Stimulated activated CD8-positive, alpha-beta memory T cell treated with anti-CD3 and anti-CD28 coated beads, Interleukin-15, amount 100 ng/mL, for 48 hours (primary cell): ENCODE measurements around the gene SLC19A2.

ENCODE experiments used
- DNase-seq, 2 donors: peaks; one replicate each; pipeline ENCODE4 v3.0.0-alpha.2; 2020; ENCODE audit warnings: low read depth in 2 of 2

The SLC19A2 gene

DNA sequence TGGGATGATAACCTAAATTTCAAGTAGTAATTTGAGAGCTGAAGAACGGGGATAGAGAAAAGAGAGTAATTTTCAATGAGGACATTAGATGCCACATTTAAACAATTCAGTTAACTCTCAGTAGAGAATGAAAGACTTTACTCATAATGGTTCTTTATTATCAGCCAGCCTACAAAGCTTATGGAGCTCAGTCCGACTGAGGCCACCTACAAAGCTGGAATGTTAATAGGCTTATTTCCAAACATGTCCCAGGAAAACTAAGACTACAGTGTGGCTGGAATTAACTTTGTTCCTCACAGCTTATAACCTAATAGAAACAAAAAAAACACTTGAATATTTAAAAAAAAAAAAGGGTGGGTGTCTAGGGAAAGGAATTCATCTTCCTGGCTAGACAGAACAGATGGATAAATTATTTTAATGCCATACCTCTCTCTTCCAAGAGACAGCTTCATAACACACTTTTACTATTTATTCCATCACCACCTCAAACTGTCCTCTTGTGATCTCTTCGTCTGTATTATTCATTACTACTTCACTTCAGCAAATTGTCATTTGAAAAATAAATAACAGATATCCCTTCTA is 9.8 kb downstream of the SLC19A2 start:
- DNase-seq, result no peak

DNA sequence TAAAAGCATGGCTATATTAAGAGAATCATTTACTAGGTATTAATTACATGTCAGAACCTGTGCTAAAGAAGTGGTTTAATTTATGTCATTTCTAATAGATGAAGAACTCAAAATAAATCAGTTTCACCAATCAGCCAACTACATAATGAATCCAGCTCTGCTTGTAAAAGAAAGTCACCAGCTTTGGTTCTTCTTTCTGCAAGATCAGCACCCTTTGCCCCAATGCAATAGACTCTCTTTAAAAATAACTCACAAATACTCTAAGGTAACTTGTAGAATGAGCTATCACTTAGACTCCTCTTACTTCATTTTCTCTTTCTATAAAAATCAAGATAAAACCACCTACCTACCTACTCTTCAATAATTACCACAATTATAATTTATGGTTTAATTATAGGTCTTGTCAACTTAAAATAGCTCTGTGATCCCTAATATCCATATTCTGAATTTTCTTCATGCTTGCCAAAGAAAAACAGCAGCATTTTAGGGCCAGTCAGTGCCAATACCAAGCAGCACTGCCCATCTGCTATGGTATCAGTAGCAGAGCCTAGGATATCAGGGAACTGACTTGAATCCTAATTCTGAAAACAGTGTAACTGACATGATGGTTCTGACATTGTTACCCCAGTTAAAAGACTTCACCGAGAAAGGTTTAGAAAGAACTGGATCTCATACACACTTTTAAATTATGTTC is 11.3 kb downstream of the SLC19A2 start:
- DNase-seq, result no peak

DNA sequence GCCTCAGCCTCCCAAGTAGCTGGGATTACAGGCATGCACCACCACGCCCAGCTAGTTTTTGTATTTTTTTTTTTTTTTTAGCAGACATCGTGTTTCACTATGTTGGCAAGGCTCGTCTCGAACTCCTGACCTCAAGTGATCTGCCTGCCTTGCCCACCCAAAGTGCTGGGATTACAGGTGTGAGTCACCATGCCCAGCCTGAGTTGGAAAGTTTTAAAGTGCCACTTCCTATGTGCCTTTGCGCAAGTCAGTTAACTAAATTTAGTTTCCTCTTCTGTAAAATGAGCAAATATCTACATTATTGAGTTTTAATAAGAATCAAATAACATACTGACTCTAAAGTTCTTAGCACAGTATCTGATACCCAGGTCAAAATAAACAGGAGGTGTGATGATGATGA is 12.4 kb downstream of the SLC19A2 start:
- DNase-seq, result no peak

DNA sequence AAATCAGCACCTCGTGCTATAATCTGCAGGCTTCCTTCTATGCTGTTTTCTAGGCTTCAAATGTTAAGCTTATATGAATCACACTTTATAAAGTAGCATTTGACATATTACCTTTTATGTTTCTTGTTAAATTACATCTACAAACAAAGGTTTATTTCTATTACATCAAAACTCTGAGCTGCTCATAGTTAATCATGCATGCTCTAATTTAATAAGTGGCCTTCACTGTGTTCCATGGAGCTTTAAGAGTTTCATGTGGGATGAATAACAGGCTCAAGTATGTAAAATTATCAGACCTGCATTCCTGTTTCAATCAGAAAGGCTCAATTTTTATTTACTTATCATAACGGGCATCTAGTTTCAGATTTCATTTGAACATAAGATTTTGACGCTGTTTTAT is 13.0 kb downstream of the SLC19A2 start:
- DNase-seq, result no peak

DNA sequence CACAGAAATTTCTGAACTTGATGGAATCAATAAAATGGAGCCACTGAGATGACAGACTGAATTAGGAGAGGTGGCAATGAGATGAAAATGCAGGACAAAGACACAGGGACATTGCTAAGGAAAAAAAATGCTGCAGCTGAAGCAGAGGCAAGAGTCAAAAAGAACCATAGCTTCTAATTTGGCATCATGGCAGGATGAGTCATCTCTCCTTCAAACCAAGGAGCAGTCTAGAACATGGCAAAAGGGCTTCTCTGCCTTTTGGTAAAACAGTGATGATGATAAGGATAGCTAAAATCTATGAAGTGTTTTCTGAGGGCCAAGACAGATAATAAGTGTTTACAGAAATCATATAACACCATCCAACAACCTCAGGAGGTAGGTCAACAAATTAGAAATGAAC is 16.8 kb downstream of the SLC19A2 start:
- DNase-seq, result no peak

DNA sequence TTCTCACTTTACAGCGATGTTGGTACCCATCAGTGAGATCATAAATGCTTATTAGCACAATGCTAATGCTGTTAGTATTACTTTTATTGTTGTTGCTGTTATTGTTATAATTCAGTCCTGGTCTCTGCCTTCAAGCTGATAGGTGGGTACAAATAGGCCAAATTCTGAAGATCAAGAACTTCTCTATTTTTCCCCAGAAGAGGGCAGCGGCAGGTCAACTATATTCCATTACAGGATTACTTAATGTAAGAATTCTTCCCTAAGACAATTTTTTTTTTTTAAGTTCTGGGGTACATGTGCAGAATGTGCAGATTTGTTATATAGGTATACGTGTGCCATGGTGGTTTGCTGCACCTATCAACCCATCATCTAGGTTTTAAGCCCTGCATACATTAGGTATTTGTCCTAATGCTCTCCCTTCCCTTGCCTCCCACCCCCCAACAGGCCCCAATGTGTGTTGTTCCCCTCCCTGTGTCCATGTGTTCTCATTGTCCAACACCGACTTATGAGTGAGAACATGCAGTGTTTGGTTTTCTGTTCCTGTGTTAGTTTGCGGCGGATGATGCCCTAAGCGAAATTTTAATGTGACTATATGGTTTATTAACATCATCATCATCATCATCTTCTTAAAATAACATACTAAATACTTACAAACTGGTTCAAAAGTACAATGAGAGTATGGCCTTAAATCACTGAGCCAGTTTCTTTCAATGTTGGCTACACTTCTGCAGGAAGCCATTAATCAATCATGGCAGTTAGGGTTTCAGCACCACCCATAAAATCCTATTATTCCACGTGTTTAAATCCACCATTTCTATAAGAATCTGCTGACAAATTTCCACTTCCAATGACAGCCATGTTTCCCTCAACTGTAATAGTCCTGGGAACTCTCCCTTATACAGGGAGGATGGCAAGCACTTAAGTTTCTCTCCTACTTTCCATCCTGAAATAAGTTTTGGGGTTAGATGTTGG is 19.2 kb downstream of the SLC19A2 start:
- no peak for DNase-seq

DNA sequence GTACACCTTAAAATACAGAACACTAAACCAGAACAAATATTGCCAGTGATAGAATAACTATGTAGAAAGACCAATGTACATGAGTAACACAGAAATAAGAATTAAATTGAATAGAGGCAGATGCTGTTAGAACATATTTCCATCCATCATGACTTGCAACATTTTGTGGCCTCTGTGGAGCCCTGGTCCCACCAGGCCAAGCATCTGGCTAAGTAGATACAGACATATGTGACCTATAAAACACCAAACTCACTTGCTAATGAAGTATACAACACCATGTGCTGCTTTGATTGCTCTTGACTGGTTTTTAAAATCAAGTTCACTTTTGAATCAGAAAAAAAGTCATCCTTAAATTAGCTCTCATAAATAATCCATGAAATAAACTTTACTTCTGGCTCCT is 20.5 kb downstream of the SLC19A2 start:
- no peak for DNase-seq

DNA sequence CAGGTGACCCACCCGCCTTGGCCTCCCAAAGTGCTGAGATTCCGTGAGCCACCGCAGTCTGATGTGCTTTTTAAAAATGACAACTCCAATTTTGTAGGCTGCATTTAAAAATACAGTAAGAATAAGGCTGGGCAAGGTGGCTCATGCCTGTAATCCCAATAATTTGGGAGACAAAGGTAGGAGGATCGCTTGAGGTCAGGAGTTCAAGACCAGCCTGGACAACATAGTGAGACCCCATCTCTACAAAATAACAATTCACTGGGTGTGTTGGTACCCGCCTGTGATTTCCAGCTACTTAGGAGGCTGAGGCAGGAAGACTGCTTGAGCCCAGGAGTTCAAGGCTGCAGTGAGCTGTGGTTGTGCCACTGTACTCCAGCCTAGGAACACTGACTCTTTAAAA is 23.4 kb downstream of the SLC19A2 start:
- DNase-seq, result no peak

DNA sequence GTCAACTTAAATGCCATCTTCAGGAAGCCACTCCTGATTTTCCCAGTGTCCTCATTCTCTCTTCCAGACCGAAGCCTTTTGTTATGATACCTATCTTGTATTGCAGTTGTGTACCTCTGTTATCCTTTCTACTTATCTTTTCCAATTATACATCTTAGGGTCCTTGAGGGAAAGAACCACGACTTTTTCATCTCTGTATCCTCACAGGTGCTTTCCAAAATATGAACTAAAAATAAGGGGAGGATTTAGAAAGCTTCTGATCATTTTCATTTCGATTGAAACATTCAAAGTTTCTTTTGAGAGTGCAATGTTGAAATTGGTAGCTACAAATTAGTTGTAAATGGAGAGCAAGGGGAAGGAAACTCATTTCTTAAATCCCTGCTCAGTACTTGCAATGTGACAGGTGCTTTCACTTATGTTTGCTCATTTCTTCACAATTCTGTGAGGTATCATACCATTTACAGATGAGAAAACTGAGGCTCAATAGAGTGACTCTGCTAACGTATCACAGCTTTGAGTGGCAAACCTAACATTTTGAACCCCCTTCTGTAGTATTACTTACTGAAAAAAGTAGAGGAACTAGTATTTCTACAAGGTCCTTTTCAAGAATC is 24.2 kb downstream of the SLC19A2 start:
- DNase-seq, result no peak

DNA sequence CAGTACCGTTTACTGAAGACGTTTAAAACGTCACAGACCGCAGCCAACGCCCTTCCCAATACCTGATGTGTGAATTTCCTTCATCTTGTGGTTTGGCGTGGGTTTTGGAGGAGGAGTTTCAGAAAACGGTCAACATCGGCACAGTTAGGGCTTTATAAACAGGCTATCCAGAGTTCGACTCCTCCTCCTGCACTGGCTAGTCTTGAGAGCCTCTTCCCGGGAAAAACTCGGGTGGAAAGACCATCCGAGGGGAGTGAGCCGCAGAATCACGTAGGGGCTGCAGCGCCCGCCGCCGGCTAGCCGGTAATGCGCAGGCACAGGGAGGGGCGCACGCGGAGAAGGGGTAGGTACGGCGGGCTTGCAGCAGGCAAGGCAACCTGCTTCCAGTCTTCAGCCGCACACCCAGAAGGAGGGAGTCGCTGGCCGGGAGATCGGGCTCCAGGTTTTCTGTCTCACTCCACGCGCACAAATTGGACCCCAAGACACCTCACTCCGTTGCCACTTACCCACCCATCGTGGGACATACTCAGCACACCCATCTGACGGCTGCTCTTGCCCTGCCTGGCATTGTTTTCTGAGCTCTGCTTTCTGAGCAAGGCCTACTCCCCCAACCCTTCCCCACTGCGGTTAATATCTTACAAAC is 25.4 kb downstream of the SLC19A2 start:
- DNase-seq, result peak; percentile 2 to 24

DNA sequence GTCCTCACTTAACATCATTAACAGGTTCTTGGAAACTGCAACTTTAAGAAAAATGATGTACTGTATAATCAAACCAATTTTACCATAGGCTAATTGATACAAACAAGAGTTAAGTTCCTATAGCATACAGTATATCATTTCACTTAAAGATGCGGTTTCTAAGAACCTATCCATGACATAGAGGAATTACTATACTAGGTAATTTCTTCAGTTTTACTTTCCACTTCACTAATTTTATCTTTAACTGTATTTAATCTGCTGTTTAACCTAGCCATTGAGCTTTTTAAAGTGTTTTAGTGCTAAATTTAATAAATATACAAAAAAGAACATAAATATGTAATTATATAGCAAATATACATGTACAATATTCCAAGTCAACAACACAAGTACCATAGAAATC is 28.3 kb downstream of the SLC19A2 start:
- DNase-seq, result no peak

DNA sequence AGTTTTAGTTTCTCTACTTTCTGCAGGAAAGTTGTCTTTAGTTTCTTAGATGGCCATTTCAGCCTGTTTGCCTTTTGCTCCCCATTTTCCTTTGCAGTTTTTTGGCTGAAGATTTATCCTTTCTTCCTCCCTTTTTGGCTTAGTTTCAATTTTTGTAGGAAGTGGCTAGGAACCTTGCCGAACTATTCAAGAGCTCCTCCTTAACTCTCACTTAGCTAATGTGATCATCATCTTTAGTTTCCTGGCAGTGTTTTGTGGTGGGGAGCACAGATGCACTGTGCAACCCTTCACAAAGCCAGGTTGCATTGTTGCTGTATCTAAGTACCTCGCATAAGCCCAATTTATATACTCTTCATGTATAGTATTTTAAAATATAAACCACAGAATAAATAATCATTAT is 29.7 kb downstream of the SLC19A2 start:
- no peak for DNase-seq

DNA sequence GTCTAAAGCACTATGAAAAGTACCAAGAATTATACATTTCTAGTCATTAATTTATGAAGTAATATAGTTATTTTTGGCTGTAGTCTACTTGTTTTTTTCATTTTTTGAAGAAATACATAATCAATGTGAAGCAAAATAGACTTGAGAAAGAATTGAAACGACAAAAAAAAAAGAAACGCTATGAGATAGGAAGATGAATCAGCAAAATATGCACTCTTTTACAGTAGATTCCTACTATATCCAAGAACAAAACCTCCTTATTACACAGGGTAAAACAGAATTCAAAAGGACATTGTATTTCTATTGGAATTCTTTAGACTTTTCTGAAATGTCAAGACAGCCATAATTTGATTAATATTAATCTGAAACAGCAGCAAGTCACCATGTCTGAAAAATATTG is 32.8 kb downstream of the SLC19A2 start:
- DNase-seq, result no peak

DNA sequence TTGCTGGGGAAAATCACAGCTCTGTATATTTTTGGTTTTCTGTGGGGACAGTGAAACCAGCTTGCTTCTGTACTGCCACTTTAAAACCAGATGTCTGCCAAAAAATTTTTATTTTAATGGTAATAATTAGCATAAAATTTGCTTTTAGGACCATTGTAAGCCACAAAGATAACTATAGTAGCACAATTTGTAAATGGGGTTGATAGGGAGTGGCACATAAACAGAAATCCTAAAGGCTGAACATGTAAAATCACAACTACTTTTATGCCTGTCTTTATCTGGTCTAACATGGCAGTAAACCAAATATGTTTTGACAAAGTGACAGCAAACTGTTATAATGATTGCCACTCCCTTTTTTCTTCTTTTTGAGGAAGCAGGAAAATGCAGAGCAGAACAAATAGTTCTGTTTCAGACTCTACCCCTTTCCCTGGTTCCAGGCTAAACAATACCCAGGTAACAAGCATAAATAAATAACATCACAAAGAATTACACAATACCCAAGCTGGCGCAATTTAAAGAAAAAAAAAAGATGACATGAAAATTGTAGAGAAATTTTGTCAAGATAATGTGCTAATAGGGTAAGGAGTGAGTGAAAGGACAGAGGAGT is 34.4 kb downstream of the SLC19A2 start:
- no peak for DNase-seq

DNA sequence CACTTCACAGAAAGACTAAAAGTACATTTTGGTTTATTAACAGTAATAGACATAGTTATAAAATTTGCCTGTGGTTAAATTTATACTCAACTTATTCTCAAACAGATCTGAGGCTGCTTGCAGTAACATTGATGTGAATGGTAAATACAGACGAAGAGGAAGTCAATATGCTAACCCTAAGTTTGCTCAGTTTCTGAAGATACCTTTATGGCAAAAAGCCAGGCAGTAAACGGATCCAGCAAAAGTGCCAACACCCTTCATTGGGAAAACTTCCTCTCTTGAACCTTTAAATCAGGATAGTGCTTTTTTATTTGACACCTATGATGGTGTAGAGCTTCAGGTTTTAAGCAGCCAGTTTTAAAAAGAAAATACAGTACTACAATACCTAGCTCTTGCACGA is 41.8 kb downstream of the SLC19A2 start:
- DNase-seq, result no peak

DNA sequence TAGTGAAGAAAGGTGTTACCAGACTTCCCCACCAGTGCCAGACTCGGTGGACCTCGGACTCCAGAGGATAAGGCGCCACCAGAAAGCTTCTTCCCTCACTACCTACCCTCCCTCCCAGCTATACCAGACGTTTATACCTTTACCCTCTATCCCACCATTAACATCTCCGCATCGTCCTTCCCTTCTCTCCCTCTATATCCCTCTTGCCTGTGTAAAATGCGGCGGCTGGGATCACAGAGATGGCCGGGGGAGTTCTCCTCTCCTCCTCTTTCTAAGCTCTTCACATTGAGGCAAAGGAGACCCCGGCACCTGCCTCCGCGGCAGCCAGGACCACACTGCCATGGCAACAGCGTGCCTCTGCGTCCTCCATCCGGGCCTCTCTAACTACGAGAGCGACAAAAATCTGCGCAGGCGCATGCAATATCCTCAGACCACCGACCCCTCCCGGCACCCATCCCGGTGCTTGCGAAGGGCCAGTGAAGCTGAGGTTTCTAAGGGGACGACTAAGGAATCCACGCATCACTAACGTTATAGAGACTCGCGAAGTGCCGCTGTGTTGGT is 58.6 kb downstream of the SLC19A2 start, which contains the start of gene CCDC181:
Gene CCDC181 (minus strand): TSS at position 394 of the 561 bp plus-strand sequence. CDS start 2,547 bp downstream, outside the sequence.
- DNase-seq, result peak; percentile 41 to 59

DNA sequence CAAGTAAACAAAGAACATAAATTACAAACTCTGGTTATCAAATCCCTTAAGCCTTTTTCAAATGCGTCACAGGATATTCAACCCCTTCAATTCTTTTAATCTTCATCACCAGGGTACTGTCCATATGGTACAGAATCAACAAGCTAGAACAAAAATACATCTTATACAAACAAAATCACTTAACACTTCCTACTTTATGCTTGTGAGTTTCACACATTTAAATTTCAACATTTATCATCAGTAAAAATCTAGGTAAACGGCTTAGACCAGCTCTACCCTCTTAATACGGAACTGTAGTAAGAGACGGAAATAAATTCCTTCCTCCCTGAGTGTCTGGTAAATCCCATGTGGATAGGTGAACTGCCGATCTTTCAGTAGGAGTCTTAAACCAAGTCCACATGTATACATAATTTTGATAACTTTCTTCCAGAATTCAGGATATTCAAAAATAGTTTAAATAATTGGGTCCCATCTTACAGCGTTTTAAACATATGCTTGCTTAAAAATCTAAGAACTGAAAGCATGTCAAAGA is 59.5 kb downstream of the SLC19A2 start:
- no peak for DNase-seq

DNA sequence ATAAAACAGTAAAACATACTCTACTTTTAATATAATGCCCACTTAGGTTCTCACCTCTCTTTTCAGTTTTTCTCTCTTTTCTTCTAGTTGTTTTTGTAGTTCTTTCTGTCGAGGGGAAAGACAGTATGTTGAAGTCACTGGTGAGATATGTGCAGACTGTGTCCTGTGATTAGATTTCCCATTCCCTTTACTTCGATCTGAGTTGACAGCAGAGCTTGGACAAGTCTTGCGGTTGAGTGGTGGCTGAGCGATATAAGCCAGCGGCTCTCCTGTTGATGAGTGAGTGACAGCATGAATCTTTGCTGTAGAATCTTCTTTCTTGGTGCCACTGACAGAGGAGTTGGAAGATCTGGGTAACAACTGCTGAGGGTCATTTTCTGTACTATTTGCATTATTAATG is 64.4 kb downstream of the SLC19A2 start:
- no peak for DNase-seq

DNA sequence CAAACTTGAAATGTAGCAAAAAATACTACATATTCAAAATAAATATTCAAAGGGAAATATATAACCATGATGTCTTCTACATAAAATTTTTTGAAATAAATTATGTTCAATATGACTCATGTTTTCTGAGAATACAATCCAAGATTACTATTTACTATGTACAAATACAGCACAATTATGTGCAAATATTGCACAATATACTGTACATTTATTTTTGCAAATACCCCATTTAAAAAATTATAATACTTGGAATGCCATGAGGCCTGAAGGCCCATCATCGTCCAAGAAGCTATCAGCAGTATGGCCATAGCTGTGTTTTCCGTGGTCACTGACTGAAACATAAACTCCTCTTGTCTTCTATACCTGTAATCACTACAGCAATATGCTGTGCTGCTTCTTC is 70.8 kb downstream of the SLC19A2 start:
- no peak for DNase-seq
